NB4 (cell line): ENCODE measurements around the gene LDB3.
"Not testable (repeated sequence)": the region's sequence is repeated elsewhere in the genome, so short reads cannot be mapped to it uniquely, and the experiment has no call there.

ENCODE experiments used
- DNase-seq: peaks from one replicate; pipeline ENCODE4 v3.0.0; 2010; ENCODE audit warnings: low read depth
- H3K4me3 ChIP-seq: one replicate; pipeline ENCODE4 v1.5.1; 2011; ENCODE audit warnings: mild to moderate bottlenecking, low read depth, low read length, moderate library complexity
- MYC ChIP-seq: IDR thresholded peaks from 2 replicates; pipeline ENCODE4 v1.6.1; 2011; ENCODE audit warnings: low read depth, low read length
- POLR2A ChIP-seq: IDR thresholded peaks from 2 replicates; pipeline ENCODE4 v1.6.1; 2011; ENCODE audit warnings: mild to moderate bottlenecking; ENCODE audit not compliant: insufficient read length; ENCODE audit errors: extremely low read depth
- TF ChIP-seq, protein P1 (sequence below): IDR thresholded peaks from 2 replicates; pipeline ENCODE4 v1.6.1; 2011; ENCODE audit warnings: low read depth, low read length
- TF ChIP-seq, protein P2 (sequence below): IDR thresholded peaks from one replicate; pipeline ENCODE4 v1.5.1; 2012; ENCODE audit warnings: low read depth, low read length

The LDB3 gene

DNA sequence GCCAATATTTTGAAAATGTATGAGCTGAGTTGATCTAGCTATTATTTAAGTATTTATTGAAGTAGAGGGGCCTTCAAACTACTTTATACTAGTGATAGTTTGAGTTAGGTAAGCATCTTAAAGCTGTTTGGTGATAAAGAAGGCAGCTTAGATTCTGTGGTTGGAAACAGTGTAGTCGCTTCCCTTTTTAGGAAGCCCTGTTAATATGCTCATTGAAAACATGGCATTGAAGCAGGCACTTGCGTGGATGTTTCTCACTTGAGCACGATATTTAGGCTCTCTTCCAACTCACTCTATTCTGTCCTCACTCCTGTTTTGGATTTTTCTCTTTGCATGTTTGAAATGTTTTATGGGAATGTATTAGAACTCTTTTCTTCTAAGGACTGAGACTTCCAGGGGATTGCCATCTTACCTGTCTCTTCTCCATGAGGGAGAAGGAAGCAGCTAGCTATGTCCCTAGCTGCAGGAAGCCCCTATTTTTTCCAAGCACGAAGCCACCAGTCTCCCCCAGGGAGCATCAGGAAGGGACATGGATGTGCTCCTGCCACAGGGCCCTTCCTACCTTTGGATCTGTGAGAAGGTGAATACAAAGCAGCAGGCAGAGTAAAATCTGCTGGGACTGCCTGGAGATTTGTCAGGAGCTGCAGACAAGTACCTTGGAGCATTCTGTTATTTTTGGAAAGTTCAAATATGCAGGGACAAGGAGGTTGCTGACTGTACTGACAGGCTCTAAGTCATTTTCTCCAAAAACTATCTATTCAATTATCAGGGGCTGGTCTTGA is 66.1 kb downstream of the LDB3 start:
- H3K4me3 ChIP-seq: no peak overlapping the region
- TF ChIP-seq, protein P1, sequence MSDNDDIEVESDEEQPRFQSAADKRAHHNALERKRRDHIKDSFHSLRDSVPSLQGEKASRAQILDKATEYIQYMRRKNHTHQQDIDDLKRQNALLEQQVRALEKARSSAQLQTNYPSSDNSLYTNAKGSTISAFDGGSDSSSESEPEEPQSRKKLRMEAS: no peak
- no peak for TF ChIP-seq MYC
- TF ChIP-seq, protein P2, sequence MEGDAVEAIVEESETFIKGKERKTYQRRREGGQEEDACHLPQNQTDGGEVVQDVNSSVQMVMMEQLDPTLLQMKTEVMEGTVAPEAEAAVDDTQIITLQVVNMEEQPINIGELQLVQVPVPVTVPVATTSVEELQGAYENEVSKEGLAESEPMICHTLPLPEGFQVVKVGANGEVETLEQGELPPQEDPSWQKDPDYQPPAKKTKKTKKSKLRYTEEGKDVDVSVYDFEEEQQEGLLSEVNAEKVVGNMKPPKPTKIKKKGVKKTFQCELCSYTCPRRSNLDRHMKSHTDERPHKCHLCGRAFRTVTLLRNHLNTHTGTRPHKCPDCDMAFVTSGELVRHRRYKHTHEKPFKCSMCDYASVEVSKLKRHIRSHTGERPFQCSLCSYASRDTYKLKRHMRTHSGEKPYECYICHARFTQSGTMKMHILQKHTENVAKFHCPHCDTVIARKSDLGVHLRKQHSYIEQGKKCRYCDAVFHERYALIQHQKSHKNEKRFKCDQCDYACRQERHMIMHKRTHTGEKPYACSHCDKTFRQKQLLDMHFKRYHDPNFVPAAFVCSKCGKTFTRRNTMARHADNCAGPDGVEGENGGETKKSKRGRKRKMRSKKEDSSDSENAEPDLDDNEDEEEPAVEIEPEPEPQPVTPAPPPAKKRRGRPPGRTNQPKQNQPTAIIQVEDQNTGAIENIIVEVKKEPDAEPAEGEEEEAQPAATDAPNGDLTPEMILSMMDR: no peak
- no peak for TF ChIP-seq POLR2A
- DNase-seq: peak; percentile 43

DNA sequence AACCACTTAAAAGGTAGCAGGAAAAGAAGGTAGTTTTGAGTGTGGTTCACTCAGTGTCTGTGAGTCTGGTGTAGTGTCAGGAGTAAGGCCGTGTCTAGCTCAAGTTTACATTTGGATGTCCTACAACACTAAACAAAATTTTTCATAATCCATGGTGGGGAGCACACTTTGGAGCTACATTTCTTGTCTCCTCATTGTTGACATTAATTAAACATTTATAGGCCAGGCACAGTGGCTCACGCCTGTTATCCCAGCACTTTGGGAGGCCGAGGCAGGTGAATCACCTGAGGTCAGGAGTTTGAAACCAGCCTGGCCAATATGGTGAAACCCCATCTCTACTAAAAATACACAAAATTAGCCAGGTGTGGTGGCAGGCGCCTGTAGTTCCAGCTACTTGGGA is 67.0 kb downstream of the LDB3 start:
- not testable (repeated sequence) for H3K4me3 ChIP-seq, DNase-seq

- no peak overlapping the region for H3K4me3 ChIP-seq
- no peak for DNase-seq
- TF ChIP-seq, protein P1: no peak
- TF ChIP-seq, protein P2: no peak
- TF ChIP-seq POLR2A (no peak), MYC (no peak)
Measured at GRCh38 chr10:86742230-86742629, 73.9 kb downstream of the LDB3 start.

- no peak for DNase-seq
- TF ChIP-seq POLR2A (no peak), MYC (no peak)
- TF ChIP-seq, protein P1: no peak
- TF ChIP-seq, protein P2: no peak
- no peak overlapping the region for H3K4me3 ChIP-seq
Measured at GRCh38 chr10:86744067-86744725, 75.9 kb downstream of the LDB3 start.

- no peak overlapping the region for H3K4me3 ChIP-seq
- DNase-seq: no peak
- TF ChIP-seq, protein P2: no peak
- TF ChIP-seq MYC (no peak), POLR2A (no peak)
- TF ChIP-seq, protein P1: no peak
Measured at GRCh38 chr10:86747796-86748581, 79.7 kb downstream of the LDB3 start.

DNA sequence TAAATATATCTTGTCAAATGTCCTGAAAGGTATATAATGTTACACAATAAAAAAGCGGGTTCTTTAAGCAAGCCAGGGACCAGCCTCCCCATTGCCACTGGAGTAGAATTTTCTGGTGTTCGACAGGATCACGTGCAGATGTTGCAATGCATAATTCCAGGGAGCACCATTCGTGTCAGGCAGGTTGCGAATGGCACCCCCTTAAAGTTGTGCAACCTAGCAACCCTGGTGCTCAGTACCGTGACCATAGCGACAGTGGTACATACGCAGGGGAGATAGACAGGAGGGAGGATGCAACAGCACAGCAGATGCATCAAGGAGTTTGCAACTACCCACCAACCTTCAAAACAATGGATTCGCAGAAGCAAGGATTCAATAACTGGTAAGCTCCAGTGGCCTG is 81.5 kb downstream of the LDB3 start:
- H3K4me3 ChIP-seq: no peak overlapping the region
- DNase-seq: no peak
- TF ChIP-seq MYC (no peak), POLR2A (no peak)
- TF ChIP-seq, protein P1: no peak
- TF ChIP-seq, protein P2: no peak
